ENCODE data around the gene LRRC9.
"Not testable (repeated sequence)": the region's sequence is repeated elsewhere in the genome, so short reads cannot be mapped to it uniquely, and the experiment has no call there.

LRRC9 gene

DNA sequence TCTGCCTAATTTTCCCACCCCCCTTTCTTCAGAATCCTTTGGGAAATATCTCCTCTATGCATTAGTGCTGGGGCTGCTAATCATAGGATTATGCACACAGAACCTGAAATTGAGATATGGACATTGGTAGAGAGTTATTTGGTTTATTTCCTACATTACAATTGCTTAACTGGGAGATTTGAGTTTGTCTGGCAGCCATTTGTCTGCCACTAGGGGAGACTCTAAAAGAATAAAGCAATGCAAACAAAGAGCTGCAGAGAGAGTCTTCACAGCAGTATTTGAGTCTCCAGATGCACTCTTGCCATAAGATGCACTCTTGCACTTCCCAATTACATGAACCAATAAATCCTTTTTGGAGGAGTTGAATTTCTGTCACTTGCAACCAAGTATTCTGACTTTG is 159.8 kb downstream of the LRRC9 start:
- no peak for DNase-seq

DNA sequence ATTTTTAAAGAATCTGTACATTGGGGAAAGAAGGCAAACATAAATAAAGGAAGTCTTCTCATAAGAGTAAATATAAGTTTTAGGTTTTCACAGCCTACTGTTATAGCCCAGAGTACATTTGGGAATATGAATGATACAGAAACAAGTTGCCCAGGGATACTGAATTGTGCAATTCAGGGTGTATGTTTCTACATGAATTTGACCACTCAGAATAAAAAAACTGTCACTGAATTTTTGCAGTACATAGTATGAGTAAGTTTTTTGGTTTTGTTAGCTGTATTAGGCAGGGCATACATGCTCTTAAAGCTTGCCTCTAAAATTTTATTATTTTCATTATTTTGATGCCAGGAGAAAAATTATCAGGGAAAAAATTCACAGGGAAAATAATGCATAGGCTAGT is 165.1 kb downstream of the LRRC9 start:
- DNase-seq: no peak

DNA sequence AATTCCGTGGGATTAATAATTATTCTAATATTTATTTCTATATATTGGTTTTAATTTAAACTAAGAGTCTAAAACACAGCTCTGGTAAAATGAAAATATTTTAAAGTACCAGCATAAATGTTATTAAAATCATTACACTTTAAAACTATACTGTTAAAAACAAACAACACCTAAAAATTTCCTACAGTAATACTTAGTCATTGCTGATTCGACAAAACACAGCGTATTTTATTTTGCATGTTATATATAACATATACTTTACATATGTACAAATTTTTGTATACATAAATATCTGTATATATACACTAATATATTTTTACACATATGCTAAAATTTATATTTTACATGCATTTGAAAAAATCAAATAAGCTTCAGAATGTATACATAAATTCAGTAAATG is 165.7 kb downstream of the LRRC9 start:
- no peak for DNase-seq

- DNase-seq: no peak
Measured at GRCh38 chr14:60087668-60088067, 167.7 kb downstream of the LRRC9 start.

- no peak for DNase-seq
Measured at GRCh38 chr14:60089221-60089620, 169.3 kb downstream of the LRRC9 start.

- peak; percentile 68 for DNase-seq
Measured at GRCh38 chr14:60090864-60091519, 171.0 kb downstream of the LRRC9 start.

DNA sequence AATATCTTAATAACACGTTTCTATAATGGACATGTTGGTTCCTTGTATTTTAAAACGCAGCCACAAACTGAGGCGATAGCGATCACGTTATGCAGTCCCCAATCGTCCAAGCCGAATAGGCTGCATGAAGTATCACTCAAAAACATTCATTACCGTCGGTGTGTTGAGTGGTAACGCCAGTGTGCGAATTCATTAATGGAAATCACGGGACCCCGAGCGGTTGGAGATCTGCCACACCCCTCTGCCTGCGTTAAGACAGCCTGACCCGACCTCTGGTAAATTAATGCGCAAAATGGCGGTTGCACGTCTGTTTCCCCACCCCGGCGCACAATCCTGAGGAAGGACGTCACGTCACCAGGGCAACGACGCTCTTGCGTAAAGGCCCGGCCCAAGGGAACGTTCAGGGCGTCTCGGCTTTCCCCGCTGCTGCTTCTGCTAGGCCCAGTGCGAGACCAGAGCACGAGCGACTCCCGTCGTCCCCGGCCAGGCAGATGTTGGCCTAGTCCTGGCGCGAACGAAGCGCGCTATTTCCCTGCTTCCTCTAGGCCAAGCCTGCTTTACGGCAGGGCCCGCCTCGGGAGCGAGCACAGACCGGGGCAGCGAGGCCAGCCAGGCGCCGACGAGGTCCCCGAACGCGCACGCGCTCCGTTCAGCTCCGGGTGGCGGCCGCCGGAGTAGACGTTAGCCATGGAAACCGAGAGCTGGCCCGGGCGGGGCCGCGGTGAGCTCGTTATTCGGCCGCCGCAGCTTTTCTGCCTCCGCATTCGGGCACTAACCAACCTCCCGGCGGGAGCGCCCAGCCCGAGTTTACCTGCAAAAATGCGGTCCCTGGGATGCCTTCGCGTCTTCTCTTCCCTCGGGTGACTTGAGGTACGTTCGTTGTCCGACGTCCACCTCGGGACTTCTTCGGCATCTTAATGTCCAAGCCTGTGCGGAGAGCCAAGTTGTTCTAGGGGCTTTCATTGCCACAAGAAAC is 171.9 kb downstream of the LRRC9 start, which contains the start of gene PCNX4:
Gene PCNX4, plus strand, starts transcription at position 374 of the 976 bp plus-strand sequence. CDS start 15,716 bp downstream, outside the sequence.
- peak; percentile 98 for DNase-seq

DNA sequence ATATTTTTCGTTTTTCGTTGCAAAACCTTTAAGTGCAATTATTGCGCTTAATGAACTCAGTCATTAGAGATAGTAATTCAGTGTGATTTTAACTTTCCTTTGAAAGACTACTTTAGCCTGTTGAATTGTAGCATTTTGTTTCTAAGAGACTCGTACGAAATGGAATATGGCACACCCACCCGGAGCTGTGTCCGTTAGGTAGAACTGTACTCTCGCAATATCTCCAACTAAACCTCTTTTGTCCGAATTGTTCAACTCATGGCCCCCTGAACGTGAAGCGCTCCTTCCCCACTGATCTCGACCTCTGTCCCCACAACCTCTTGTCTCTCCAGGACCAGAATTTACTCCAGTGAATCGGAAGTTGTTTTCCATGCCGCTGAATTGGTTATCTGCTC is 172.6 kb downstream of the LRRC9 start:
- DNase-seq: peak; percentile 73

GRCh38 chr14:60093080-60093479 is 173.1 kb downstream of the LRRC9 start:
- DNase-seq: no peak

GRCh38 chr14:60093606-60094005 is 173.7 kb downstream of the LRRC9 start:
- no peak for DNase-seq

DNA sequence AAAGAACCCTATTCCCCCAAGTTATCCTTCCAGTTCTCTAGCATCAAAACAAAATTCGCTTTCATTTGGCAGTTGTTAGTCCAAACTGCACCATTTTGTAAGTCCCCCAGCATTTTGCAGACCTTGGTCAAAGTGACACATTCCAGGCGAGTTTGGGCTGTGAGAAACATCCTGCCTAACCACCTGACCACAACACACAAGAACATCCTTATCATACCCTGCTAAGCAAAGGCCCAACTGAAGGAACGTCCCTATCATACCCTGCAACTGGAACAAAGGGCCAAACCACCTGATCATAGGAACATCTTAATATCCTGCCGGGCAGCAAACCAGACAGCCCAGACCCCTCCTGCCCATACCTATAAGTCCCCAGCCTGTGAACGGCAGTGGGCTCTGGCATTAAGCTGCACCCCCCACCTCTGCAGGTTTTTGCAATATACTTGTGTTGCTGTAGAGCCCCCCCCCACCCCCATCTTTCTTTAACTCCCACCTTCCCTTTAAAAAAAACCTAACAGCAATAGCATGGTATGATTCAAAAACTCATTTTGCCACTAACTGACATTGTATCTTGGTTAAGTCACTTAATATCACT is 174.5 kb downstream of the LRRC9 start:
- DNase-seq: no peak

GRCh38 chr14:60095231-60095630 is 175.3 kb downstream of the LRRC9 start:
- DNase-seq: no peak

GRCh38 chr14:60095781-60096450 is 176.0 kb downstream of the LRRC9 start:
- no peak for DNase-seq

DNA sequence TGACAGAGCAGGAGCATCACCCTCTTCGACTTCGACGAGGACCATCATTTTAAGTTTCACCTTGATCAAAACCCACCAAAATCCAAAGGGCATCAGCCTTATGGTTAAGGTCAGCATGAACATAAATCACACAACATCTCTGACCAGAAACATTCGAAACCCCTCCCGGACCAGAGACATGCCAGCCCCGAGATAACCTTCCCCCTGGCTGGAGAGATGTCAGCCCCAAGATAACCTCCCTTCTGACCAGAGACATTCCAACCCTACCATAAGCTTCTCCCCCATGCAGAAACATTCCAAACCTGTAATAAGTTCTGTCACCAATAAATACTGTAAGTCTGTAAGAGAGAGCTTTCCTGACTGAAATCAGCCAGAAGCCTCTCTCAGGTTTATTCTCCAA is 178.0 kb downstream of the LRRC9 start:
- DNase-seq: no peak

DNA sequence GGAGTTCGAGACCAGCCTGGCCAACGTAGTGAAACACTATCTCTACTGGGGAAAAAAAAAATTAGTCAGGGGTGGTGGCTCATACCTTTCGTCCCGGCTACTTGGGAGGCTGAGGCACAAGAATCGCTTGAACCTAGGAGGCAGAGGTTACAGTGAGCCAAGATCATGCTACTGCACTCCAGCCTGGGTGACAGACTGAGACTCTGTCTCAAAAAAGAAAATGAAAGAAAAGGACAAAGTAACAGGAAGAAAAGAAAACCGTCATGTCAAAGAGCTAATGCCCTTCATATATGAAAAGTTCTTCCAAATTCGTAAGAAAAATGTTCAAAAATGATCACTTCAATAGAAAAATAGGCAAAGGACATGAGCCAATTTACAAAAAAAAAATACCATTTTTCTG is 179.9 kb downstream of the LRRC9 start:
- DNase-seq: not testable (repeated sequence)

DNA sequence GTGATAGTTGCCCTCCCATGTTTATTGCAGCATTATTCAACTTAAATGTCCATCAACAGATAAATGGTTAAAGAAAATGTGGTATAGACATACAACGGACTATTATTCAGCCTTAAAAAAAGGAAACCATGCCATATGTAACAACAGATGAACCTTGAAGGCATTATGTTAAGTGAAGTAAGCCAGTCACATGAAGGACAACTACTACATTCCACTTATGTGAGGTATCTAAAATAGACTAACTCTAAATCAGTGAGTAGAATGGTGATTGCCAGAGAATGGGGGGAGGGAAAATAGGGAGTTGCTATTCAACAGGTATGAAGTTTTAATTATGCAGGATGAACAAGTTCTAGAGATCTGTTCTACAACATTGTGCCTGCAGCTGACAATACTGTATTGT is 181.8 kb downstream of the LRRC9 start:
- no peak for DNase-seq

DNA sequence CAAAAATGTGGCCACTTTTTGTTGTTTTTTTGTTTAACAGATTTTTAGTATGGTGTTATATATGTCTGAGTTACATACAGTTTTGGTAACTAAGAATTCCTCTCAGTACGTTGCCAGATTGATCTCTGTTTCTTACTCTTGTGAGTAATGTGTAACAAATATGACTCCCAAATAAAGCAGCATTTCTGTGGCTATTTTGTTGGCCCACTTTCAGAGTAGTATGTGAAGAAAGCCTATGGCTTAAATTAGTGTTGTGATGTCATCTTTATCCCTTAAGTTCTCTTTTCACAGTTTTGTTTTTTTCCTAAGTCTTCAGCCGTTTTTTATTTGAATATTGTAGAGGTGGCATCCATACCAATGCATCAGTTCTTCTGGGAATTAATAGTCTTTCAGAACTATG is 182.4 kb downstream of the LRRC9 start:
- no peak for DNase-seq

DNA sequence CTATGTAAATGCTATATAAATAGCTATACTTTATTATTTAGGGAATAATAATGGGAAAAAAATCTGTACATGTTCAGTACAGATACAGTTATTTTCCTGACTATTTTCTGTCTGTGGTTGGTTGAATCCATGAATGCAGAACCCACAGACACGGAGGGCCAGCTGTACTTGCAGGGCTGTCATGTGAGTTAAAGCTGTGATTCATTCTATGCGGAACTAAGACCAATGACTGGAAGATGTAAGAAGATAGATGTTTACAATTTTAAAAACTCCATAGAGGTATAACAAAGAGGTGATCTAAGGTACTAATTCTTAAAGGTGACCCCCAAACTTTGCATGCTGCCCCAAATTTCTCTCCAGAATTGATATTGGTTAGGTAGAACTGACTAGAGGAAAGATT is 186.4 kb downstream of the LRRC9 start:
- peak; percentile 19 for DNase-seq

DNA sequence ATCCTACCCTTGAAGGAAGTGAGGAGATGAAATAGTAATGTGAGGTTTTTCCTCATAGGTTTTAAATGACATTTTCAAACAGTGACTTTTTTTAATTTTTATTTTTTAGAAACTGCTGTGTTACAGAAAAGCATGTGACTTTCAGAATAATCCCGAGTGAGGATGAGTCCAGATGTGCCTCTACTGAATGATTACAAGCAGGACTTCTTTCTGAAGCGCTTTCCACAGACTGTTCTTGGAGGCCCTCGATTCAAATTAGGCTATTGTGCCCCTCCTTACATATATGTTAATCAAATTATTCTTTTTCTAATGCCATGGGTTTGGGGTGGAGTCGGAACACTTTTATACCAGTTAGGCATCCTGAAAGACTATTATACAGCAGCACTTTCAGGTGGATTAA is 187.5 kb downstream of the LRRC9 start:
- DNase-seq: no peak

DNA sequence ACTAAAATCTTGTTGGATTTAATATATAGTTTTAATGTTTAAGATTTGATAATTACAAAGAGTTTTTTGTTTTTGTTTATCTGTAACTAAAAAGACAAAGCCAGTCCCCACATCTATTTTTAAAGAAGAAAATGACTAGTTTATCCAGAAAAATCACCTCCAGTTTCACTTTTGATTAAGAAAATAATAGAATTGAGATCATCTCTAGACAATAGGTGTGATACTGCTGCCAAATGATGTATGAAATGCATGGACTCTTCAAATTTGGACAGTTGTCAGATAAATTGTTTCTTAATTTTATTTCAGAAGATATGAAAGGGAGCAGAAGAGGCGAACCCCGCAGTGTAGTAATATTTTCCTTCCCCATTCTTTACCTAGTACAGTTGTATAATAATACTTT is 191.8 kb downstream of the LRRC9 start:
- DNase-seq: no peak
